Right atrium auricular region (tissue), 2 donors: ENCODE data around the gene DGKZ. TPM values are rescaled to one million over a fixed set of nuclear protein-coding genes. Genes with fewer than 3 reads are reported as not detected.

ENCODE experiments used
- DNase-seq: peaks from one replicate; pipeline ENCODE4 v3.0.0-alpha.2; 2019; ENCODE audit warnings: low spot score
- H3K27ac ChIP-seq, 2 donors: fragments of 200-600 bp; sonication (generic); 1 replicate in 1 of 2; 2 replicates in 1 of 2; pipeline ENCODE4 v1.5.1; 2016 to 2019
- H3K27me3 ChIP-seq, 2 donors: fragments of 200-600 bp; sonication (generic); one replicate each; pipeline versions ENCODE4 v1.5.1 to v1.6.0; 2017 to 2019
- H3K36me3 ChIP-seq: fragments of 200-600 bp; sonication (generic); one replicate; pipeline ENCODE4 v1.5.1; 2016
- H3K4me1 ChIP-seq, 2 donors: fragments of 200-600 bp; sonication (generic); one replicate each; pipeline versions ENCODE4 v1.5.1 to v1.6.0; 2017 to 2019
- H3K4me3 ChIP-seq, 2 donors: fragments of 200-600 bp; sonication (generic); 1 replicate in 1 of 2; 2 replicates in 1 of 2; pipeline ENCODE4 v1.5.1; 2017 to 2019; ENCODE audit warnings: mild to moderate bottlenecking in 1 of 2, moderate library complexity in 1 of 2
- H3K9me3 ChIP-seq, 2 donors: fragments of 200-600 bp; sonication (generic); one replicate each; pipeline ENCODE4 v1.5.1; 2019
- CTCF ChIP-seq, 2 donors: fragments of 200-600 bp; sonication (generic); IDR thresholded peaks; one replicate each; pipeline ENCODE4 v1.5.1; 2019; ENCODE audit warnings: antibody characterized with exemption in 2 of 2
- total RNA-seq, 2 donors: library from RNA; depleted of rRNA; stranded (reverse); fragments of >200 nt; gene quantifications; one replicate each; pipeline ENCODE4 v1.1.0, GENCODE V29; 2016

The DGKZ gene
- total RNA-seq, 2 donors from 2014 or later = 91.7 to 116 TPM

- Histone ChIP-seq H3K4me3 (peak overlapping the region in 1 of 2 donors; percentile 65), H3K36me3 (no peaks in the 10 kb centered on the region), H3K4me1 (peaks cover 0 to 64% of the 10 kb centered on the region in 2 donors), H3K9me3 (no peaks in the 10 kb centered on the region), H3K27ac (peak overlapping the region; percentile 63 to 76), H3K27me3 (peaks cover 0 to 8% of the 10 kb centered on the region in 2 donors)
- no peak for DNase-seq
- no peak for TF ChIP-seq CTCF (IDR thresholded peaks at IDR 0.05)
Measured at GRCh38 chr11:46334211-46334610, 13.1 kb upstream of the DGKZ start.

GRCh38 chr11:46335271-46335670 is 12.0 kb upstream of the DGKZ start:
- TF ChIP-seq CTCF (IDR thresholded peaks at IDR 0.05) = no peak
- no peak for DNase-seq
- Histone ChIP-seq H3K4me1 (peaks cover 0 to 73% of the 10 kb centered on the region in 2 donors), H3K27ac (peak overlapping the region; percentile 66 to 76), H3K27me3 (peaks cover 0 to 8% of the 10 kb centered on the region in 2 donors), H3K9me3 (no peaks in the 10 kb centered on the region), H3K4me3 (no peak overlapping the region), H3K36me3 (no peaks in the 10 kb centered on the region)

DNA sequence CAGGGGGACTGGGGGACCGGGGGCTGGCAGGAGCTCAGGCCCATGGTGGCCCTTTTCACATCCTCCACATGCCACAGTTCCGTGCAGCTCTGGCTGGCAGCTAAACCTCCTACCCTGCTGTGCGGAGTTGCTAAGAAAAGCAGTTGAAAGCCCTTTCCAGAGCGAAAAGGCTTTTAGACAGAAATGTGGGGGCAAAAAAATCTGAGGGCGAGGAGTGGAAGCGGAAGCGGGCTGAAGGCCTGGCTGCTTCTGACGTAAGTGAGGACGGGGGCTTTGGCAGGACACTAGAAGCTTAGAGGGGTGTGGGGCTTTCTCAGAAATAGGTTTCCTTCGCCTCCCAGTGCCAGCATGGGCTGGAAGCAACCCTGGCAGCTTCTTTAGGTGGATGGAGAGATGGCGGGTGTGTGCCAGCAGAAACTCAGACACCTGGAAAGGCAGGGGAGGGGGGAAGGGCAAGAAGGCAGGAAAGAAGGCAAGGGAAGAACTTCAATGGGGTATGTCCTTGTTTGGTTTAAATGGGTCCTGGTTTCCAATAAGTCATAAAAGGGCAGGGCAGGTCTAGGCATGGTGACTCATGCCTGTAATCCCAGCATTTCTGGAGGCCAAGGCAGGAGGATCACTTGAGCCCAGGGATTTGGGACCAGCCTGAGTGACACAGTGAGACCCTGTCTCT is 11.2 kb upstream of the DGKZ start:
- Histone ChIP-seq H3K27ac (peak overlapping the region; percentile 66 to 76), H3K4me1 (peaks cover 0 to 73% of the 10 kb centered on the region in 2 donors), H3K4me3 (no peak overlapping the region), H3K27me3 (peaks cover 0 to 8% of the 10 kb centered on the region in 2 donors), H3K9me3 (no peaks in the 10 kb centered on the region), H3K36me3 (no peaks in the 10 kb centered on the region)
- no peak for DNase-seq
- no peak for TF ChIP-seq CTCF (IDR thresholded peaks at IDR 0.05)

DNA sequence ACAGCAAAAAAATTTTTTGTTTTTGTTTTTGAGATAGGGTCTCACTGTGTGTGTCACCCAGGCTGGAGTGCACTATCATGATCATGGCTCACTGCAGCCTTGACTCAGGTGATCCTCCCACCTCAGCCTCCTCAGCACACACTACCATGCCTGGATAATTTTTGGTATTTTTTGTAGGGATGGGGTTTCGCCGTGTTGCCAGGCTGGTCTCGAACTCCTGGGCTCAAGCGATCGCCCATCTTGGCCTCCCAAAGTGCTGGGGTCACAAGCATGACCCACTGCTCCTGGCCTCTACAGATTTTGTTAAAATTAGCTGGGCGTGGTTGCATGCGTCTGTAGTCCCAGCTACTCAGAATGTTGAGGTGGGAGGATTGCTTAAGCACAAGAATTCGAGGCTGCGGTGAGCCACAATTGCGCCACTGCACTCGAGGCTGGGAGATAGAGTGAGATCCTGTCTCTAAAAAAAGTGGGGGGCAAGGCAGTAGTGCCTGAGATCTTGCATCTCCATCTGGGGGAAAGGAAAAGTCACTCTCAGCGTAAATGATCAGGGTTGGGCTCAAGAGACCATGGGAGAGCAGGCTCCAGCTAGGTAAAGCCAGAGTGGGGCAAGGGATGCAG is 10.6 kb upstream of the DGKZ start:
- no peak for DNase-seq
- no peak for TF ChIP-seq CTCF (IDR thresholded peaks at IDR 0.05)
- peaks cover 0 to 75% of the 10 kb centered on the region in 2 donors for H3K4me1 ChIP-seq
- no peak overlapping the region for H3K4me3 ChIP-seq
- no peaks in the 10 kb centered on the region for H3K9me3 ChIP-seq
- H3K27me3 ChIP-seq = peaks cover 0 to 8% of the 10 kb centered on the region in 2 donors
- peak overlapping the region; percentile 66 to 76 for H3K27ac ChIP-seq
- H3K36me3 ChIP-seq = no peaks in the 10 kb centered on the region

DNA sequence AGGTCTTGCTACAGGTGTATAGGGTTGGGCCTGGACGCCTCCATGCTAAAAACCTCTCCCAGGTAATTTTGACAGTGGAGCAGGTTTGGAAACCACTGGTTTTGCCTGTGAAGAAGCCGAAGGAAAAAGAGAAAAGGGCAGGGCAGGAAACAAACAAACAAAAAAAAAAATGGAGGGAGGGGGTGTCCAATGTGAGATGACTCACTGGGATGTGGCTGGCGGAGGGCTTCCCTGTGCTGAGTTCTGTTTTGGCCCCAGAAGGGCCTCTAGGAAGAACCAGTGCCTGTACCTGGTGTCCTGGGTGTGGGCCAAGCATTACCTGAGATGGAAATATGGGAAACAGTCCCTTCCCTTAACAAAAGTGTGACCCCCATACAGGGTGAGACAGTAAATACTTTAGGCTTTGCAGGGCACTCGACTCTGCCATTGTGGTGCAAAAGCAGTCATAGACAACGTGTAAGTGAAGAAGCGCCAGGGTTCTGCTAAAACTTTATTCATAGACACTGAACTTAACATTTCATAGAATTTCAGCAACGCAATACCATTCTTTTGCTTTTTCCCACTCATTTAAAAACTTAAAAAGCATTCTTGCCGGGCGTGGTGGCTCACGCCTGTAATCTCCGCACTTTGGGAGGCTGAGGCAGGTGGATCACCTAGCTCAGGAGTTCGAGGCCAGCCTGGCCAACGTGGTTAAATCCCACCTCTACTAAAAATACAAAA is 9.5 kb upstream of the DGKZ start:
- H3K27me3 ChIP-seq = peaks cover 0 to 2% of the 10 kb centered on the region in 2 donors
- H3K4me1 ChIP-seq = peaks cover 0 to 78% of the 10 kb centered on the region in 2 donors
- peak overlapping the region; percentile 83 to 97 for H3K27ac ChIP-seq
- no peak for TF ChIP-seq CTCF (IDR thresholded peaks at IDR 0.05)
- no peaks in the 10 kb centered on the region for H3K9me3 ChIP-seq
- no peaks in the 10 kb centered on the region for H3K36me3 ChIP-seq
- no peak for DNase-seq
- H3K4me3 ChIP-seq = no peak overlapping the region
